ENCODE data around the gene CLIC5.
A peak's percentile ranks its signal among the peaks of the same experiment; 100 is the strongest.

Gene CLIC5

DNA sequence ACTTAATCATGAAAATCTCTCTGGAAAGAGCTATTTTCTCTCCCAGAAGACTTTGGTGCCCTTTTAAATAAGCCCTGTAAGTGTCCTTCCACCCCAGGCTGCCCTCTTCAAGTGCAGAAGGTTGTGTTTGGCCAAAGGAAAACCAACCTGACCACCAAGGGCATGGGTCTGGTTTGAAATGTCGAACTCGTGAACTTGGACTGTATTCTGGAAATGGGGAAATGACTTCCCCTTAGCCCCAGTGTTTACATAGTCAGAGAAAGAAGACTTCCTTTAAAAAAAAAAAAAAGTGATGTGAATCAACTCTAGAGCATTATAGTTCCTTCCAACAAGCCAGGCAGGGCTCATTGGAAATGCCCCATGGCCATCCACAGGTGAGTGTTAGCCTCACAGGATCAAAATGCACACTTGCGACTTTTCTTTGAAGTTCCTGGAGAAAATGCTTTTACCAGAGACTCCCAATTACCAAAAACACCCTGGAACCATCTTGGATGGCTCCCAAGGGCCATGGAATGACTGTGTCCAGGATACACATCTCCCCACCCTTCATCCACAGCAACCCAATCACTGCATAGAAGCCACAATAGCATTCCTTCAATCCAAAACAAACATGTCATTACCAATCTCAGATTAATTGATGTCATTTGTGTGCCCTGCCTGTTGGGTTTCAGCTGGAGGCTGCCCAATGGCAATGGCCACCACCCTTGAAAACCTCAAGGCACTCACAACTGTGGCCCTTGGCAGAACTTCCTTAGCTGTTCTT is 133.8 kb downstream of the CLIC5 start:
- DNase-seq = no peak

DNA sequence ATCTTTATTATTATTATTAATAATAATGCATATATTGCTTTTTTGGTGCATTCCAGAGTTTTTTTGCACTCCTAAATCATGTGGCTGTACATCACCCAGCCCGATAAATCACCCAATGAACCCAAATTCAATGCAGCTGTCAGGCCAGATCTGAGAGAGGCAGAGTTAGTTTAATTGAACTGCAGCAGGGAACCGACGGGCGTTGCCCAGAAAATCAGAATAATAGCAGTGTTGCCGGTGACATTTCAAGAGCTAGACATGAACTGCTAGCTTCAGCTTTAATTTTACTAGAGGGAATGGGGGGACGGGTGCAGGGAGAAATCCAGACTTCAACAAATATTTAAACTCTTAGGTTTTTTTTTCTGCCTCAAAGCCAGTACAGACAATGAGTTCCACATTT is 135.0 kb downstream of the CLIC5 start:
- no peak for DNase-seq

DNA sequence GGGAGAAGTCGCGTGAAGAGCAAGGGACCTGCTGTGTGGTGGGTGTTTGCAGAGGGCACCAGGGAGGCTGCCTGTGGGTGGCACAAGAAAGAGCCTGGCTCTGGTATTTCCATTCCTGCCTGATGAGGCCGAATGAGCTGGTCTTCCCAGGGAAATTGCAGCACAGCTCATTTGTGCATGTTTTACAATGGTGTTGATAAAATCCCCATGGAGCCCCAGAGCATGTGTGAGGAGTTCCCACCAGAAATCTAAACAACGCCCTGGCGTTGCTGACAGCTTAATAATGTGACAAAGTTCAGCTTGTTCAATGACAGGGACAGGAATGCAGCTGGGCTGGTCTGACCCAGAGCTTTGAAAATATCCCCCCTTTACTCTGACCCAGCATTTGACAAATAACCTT is 135.5 kb downstream of the CLIC5 start:
- no peak for DNase-seq

DNA sequence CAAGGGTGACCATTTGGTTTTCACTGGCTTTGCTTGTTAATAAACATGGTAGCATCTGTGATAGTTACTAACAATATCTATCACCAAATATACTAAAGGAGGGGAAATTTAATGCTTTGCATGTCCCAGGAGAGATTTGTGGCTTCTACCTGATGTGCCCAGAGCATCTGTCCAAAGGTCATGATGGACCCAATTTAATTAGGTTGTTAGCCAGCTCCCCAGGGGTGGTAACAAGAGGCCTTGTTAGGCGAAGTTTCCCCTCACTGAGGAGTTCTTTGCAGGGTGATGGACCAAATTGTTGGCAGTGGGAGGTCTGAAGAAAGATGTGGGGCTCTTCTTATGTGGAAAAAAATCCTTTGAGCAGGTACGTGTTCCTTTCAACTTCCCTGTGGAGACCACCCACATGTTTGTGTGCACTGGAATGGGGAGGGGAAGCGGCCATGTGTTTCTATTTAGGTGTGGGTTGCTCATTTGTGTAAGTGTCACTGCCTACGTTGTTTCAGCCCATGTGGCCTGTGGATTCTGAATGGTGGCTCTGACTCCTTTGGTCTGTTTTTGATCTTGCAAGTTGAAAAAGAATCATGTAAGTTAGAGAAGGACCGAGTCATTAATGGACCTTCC is 137.6 kb downstream of the CLIC5 start:
- no peak for DNase-seq

DNA sequence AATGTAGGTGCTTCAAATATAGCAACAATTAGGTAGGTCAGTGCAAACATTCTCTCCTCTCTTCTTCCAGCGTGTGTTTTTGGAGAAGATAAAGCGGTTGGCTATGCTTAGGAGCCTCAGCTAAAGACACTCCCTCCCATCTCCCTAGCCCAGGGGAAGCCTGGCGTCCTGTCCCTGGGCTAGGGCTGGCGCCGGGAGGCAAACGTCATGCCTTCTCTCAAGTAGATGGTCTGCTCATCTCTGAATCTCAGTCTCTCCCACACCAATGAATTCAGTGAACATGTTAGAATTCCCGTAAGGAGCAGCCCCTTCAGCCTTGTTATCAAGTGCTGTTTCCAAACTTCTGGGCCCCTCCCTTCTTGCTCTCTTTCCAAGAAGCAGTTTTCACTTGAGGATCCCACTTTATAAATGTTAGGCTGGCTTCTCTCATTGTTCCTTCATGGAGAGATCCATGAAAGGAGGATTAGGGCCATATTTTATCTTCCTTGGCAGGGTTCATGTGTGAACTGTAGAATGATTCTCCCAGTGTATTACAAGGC is 142.8 kb downstream of the CLIC5 start:
- no peak for DNase-seq

DNA sequence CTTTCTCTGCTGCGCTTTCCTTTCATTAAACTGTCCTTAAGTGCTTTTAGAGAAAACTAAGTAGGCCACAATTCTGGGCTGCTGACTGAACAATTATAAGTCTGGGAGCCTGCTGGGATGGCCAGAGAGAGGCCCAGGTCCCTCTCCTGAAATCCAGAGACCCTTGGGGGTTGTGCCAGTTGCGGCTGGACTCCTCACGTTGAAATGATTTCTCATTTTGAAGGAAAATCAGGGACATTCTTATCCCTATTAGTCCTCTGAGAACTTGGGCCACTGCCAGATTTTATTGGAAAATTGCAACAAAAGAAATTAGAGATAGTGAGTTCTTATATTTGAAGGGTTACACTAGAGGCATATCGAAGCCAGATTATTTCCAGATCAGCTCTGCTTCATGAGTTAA is 145.1 kb downstream of the CLIC5 start:
- no peak for DNase-seq

DNA sequence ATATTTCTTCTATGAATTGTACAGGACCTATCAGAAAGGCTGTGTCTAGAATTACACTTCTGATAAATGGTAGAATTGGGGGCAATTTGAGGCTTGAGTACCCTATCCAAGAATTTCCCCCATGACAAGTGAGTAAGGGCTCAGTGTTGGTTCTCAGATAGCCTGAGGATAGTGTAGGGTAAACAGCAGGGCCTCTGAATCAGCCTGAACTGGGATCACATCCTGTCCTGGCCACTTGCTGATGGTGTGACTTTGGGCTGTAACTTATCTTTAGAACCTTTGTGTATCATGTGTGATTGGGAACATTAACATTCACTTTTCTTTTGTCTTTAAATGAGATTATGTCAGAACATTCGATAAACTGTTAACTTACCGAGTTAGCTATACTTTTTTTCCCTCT is 151.0 kb downstream of the CLIC5 start:
- DNase-seq = no peak

DNA sequence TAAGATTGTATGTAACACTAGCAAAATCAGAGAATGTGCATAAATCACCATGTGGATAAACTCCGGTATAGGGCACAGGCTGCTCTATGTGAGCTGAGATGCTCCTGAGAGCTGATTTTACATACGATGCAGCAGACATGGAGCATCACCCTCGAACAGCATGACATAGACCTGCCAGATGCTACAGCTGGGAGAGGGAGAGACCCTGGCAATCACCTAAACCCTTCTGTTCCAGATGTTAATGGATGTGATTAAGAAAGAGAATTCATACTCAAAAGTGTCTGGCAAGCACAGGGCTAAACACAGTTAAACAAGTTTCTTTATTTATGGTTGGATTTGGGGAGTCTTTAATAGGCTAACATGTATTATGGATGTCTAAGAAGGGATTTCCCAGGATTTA is 157.0 kb downstream of the CLIC5 start:
- DNase-seq = no peak

DNA sequence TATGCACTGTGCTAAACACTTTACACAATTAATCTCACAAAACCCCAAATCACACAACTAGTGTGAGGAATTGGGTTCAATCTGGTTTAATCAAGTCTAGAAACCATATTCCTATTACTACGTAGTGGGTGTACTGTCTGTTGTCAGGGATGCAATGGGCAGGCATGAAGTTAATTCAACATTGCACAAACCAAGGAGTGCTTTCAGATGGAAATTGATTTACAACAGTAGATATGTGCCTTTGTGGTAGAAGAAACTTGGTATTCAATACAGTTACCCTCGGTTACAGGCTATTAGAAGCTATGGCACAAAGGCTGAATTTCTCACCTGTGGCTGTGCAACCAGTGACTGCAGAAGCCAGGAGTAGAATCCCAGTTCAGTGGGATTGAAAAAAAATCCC is 157.8 kb downstream of the CLIC5 start:
- no peak for DNase-seq

DNA sequence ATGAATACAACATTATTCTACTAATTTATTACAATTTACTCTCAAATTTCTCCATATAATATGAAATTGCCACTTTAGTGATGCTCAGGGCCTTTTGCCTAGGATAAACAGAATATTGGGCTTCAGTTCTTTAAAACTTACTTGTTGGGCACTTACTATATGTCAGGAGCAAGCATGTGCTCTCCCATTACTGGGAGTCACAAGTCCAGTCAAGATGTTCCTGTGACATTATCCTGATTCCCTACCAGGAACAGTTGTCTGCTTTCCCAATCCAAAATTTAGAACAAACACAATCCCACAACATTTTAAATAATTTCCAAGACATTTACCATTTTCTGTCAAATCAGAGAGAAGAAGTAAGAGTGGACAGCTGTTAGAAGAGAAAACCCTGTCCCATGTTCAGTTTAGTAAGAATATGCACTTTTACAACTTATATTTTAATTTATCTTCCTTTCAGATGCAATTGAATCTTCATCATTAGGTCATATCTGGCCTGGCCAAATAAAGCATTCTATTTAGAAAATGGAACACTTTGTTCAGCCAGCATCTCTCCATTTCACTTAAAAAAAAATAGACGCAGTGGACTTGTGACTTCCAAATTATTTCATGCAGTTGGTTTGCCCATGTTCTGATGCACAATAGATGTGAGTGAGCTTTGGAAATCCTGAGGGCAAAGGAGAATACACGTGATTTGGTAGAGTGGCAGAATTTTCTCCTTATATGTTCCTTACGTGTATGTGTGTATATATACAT is 159.8 kb downstream of the CLIC5 start:
- no peak for DNase-seq

DNA sequence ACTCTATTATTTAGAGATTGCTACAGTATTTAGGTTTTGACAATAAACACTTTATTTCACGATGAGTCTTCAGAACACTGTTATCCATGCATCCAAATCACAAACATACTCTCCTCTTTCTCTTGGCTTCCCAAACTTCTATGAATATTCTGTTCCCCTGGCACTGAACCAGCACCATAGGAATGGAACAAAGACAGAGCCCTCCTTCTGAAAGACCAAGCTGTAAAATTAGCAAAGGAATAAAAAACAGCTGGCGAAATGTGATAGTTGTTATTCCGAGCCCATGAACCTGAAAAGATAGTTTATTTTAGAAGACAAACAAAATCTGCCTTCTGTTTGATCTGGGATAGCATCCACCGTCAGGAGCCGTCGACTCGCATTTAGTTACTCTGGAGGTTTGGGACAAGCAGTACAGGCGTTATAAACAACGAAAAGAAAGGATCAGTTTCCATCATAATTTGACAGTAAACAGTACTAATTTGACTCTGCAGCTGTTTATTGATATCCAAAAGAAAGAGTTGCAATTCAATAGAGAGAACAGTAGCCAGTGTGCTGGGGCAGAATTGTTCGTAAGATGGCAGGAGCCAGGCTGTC is 161.4 kb downstream of the CLIC5 start:
- peak; percentile 81 for DNase-seq

DNA sequence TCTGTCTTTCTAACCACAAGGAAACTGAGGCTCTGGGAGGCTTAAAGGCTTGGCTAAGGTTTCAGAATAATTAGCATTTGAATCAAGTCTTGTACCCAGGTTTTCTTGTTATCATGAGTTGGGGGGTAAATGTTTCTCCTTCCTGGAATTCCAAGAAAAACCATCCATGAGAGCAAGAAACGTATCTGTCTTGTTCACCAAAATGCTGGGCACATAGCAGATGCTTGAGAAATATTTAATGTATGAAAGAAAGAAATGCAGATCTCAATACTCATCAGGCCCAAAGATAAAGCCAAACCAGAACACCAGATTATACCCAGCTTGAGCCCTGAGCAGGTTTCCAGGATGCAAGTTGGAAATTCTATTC is 164.6 kb downstream of the CLIC5 start:
- no peak for DNase-seq

DNA sequence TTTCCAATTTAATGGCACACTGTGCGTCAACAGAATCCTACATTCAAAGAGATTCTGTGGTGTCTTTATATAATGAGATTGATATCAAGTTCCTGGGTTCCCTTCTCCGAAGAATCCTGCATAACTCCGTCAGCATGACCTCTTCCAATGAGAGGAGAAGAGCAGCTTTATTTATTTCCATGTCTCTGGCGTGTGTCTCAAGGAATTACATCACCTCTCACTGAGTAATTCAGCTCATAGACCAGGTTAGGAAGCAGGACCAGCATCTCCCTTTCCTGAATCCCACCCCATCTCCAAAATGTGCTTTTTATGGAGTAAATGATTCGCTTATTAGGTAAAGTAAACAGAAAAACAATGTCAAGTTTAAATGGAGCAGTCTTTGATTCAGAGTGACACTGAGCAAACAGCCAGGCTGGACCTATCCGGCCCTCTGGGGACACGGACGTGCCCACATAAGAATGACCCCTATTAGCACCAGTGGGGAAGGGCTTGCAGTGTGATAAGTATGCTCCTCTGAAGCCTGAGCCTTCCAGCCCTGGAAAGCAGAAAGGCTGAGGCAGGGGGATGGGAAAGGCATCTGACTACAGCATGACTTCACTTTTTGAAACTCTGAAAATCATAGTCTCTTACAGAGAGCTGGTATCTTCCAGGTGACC is 165.2 kb downstream of the CLIC5 start:
- DNase-seq = peak in 1 of 2 experiments; percentile 12

DNA sequence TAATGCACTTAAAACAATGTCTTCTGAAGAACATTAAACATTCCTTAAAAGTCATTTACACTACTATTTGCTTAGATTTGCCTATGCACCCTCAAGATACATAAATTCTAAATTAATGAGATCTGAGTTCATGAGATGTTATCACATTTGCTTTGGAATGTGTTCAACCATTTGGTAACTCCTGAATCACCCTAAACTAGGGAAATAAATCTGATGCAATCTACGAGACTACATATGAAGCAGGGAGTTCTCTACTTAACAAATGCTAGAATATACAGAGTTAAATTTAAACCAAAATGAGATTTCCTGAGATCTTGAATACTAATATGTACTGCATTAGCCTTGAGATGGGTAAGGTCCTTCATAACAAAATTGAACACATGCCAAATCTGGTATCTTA is 170.1 kb downstream of the CLIC5 start:
- DNase-seq = no peak

DNA sequence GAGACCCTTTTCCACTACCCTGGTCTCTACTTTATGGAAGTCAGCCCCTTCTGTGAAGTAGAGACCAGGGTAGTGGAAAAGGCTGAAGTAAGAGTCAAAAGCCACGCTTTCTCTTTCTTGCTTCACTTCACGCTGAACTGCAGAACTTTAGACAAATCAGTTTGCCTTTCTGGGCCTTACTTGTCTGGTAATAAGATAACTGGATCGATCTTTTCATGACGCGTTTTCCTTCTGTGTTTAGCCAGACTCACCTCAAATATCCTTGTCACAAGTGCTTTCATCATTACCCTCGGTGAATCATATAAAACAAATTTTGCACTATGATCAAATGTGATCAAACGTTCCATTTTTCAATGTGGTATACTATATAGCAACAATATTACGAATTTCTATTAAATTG is 170.7 kb downstream of the CLIC5 start:
- DNase-seq = no peak

DNA sequence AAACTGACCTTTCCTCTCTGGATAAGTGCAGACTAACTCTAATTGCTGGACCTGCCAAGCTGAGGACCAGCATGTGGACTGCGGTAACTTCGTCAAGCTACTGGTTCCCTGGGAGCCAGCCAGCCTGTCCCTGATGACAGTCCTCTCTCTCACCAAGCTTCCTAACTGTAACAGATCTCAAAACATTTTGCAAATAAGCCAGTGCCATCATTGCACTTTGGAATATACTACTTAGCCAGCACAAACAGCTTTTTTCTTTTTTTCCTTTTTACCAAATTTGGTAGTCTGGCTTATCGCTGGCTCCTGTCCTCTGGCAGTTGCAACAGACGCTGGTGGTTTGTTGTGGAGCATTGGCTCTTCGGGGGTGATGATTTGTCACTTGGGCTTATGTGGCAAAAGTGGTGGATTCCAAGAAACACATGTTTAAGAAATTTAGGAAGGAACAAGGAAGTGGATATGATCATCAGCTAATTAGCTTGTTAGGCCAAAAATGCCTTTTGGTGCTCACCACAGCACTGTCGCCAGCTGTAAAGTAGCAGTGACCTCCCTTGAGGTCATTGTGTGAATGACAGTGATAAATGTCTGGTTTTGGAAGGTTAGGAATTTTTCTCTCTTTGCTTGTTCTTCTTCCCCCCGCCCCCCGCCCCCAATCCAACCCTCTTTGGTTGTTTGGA is 171.7 kb downstream of the CLIC5 start:
- no peak for DNase-seq

DNA sequence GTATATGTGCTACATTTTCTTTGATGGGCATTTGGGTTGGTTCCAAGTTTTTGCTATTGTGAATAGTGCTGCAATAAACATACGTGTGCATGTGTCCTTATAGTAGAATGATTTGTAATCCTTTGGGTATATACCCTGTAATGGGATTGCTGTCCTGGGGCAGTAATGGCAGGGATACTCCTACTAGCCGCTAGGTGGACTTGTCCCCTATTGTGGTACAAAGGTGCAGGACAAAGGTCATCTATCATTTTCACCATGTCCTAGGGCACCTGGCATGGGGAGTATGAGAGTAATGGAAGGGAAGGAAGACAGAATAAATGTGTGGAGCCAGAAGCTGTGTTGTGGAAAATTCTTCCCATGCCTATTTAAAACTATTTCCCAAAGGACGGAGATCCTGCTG is 174.6 kb downstream of the CLIC5 start:
- no peak for DNase-seq

DNA sequence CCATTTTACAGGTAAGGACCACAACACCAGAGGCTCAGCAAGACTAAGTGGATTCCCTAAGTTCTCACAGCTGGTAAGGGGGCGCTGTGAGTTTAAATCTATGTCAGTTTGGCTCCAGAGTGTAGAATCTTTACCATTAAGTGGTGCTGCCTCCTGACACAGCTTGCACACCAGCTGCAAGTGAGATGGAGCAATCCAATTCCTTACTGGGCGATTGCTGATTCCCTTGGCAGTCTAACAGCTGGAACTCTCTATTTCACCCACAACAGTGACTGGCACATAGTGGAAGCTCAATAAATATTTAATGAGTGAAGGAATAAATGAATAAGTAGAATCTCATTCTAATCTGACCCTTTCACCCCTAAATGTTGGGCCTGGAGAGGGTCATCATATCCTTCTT is 176.7 kb downstream of the CLIC5 start:
- no peak for DNase-seq

DNA sequence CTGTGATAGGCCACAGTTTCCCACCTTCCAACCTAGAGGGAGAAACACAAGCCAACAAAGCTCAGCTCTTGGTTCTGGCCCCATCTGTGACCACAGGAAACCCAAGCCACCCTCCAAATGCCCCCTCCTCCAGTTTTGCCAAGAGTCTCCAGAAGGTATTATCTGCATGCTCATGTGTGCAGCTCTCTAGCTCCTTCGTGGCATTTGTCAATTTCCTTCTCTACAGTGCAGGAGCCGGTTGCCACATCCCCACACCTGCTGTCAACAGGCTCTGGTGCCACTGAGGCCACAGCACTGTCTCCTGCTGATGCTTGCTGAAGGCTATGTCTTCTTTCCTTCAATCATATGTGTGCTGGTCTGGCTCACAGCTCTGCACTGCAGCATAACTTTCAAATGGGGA is 177.2 kb downstream of the CLIC5 start:
- DNase-seq = no peak

DNA sequence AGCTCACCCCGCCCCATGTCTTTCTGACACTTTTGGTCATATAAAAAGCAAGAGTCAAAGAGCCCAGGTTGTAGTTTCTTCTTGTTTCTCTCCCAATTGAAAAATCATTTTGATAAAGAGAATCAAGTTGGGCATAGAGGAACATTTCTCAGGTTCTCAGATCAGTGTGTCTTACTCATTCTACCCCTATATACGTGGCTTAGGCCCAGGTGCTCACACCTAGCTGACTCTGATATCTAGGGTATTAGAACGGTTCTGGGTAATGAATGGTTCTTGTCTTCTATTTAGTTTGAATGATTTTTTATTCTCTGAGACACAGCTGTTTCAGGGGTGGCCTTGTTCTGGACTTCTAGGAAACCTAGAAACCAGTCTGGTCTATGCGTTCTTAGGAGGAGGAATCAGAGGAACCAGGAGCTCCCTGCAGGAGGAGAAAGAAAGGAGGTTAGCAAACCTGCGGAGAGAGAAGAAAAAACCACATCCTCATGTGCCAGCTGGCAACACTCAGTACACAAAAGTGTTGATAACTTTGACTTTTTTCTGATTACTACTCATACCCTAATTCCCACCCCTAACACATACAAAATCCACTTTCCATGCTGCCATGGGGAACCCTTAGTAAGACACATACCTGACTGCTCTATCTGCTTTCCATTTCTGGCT is 178.0 kb downstream of the CLIC5 start:
- no peak for DNase-seq

DNA sequence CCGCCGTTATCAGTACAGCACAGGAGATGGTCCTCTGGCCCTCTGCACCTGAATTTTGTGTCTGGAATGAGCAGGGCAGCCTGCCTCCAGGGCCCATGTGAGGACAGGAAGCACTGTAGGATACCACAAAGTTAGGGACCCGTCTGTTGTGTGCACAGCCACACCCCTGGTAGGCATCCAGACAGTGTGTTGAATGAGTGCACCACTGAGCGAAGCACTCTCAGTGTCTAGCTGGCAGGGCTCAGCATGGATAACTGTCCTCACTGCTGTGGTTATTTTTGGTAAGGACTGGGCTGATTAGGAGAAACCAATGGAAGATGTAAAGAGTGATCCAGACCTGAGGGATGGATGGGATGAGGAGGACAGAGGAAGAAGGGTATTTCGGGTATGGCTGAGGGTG is 178.7 kb downstream of the CLIC5 start:
- DNase-seq = no peak

DNA sequence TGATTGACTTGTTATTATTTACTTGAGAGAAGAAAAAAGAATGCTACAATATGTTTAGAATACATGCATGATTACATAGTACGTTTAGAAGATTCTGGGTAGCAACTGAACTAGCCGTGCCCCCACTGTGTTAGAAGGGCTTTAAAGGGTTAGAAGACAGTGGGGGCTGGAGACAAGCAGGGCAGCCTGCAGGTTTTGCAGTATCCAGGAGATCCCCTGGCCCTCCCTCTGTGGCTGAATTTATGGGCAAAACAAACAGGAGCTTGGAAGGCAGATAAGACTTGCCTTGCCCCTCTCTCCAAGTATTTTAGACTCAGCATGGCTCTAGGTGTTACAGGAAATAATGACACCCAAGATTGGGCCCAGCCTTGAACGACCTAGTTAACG is 179.2 kb downstream of the CLIC5 start:
- no peak for DNase-seq
